ENCODE results near the gene DGKZ. TPM values are rescaled to one million over a fixed set of nuclear protein-coding genes. Genes with fewer than 3 reads are reported as not detected.

The DGKZ gene
- total and polyA plus RNA-seq, 5 donors = 75.8 to 108 (median 96.4) TPM

GRCh38 chr11:46421257-46421880 lies 74.1 kb downstream of the DGKZ start:
- Histone ChIP-seq H3K4me1 (ENCODE audit: control insufficient read depth, insufficient read depth, low read length) (no peaks in the 10 kb centered on the region), H3K4me3 (ENCODE audit: low read length) (no peak overlapping the region), H3K27me3 (ENCODE audit: control insufficient read depth, insufficient read depth) (no peaks in the 10 kb centered on the region), H3K9me3 (ENCODE audit: control insufficient read depth, low read length) (no peaks in the 10 kb centered on the region), H3K27ac (ENCODE audit: low read length) (no peak overlapping the region)
- peak; percentile 71 to 81 for ATAC-seq
- intact Hi-C loops (cut with DNase I) = no loop called here
- DNase-seq = no peak
- WGBS = 60% methylated on average over 8 of the region's 8 CpGs

- no peaks in the 10 kb centered on the region for H3K4me1 ChIP-seq (ENCODE audit: control insufficient read depth, insufficient read depth, low read length)
- intact Hi-C loops (cut with DNase I) = no loop called here
- no peak overlapping the region for H3K27ac ChIP-seq (ENCODE audit: low read length)
- ATAC-seq (no peak), DNase-seq (no peak)
- WGBS = 76% methylated on average over 7 of the region's 7 CpGs
- H3K9me3 ChIP-seq (ENCODE audit: control insufficient read depth, low read length) = no peaks in the 10 kb centered on the region
- H3K27me3 ChIP-seq (ENCODE audit: control insufficient read depth, insufficient read depth) = no peaks in the 10 kb centered on the region
- H3K4me3 ChIP-seq (ENCODE audit: low read length) = no peak overlapping the region
Observed at GRCh38 chr11:46422588-46422987, 75.3 kb downstream of the DGKZ start.

DNA sequence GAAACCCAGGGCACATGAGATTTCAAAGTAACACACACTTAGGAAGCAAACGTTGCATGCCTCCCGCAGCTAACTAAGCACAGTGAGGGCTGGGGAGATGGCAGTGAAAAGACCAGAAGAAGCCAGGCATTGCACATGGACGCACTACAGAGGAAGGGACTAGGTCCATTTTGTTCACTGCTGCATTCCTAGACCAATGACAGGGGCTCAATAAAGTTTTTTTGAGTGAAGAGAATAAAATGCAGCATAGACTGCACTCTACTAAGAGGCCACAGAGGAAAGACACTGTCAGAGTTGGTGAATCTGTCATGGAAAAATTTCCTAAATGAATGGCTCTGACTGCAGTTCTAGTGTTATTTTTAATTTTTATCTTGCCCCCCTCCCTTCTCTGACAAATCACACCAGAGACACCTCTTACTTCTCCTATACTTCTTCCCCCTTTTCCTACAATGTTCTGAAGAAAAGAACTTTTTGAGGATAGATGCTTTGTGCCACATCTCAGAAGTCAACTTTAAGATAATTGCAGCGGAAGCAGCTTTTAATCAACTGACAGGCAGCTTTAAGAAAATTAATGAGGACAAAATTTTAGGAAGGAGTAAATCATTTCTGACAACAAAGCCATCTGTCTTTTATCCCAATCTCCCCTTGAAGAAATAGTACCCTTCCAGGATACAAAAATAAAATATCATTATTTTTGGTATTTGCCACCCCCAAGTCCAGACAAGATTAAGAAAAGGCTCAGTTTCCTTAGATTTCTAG lies 79.1 kb downstream of the DGKZ start:
- no peak overlapping the region for H3K4me3 ChIP-seq (ENCODE audit: low read length)
- DNase-seq = no peak
- intact Hi-C loops (cut with DNase I) = no loop called here
- ATAC-seq = no peak
- no peaks in the 10 kb centered on the region for H3K4me1 ChIP-seq (ENCODE audit: control insufficient read depth, insufficient read depth, low read length)
- H3K27me3 ChIP-seq (ENCODE audit: control insufficient read depth, insufficient read depth) = no peaks in the 10 kb centered on the region
- WGBS = 69% methylated on average over 4 of the region's 4 CpGs
- no peaks in the 10 kb centered on the region for H3K9me3 ChIP-seq (ENCODE audit: control insufficient read depth, low read length)
- H3K27ac ChIP-seq (ENCODE audit: low read length) = no peak overlapping the region

DNA sequence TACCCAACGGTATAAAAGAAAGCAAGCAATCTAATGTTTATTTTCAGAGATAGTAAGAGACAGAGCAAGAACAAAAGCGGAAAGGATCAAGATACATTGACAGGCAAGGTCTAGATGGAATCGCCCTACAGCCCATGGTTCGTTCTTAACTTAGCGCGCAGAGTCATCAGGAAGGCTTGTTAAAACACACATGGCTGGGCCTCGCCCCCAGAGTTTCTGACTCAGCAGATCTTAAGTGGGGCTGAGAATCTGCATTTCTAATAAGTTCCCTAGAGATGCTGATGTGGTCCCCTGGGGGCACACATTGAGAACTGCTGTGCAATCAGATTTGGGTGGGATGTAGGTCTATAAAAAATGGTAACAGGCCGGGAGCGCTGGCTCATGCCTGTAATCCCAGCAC lies 80.1 kb downstream of the DGKZ start:
- 86% methylated on average over 9 of the region's 9 CpGs for WGBS
- no peak for ATAC-seq

DNA sequence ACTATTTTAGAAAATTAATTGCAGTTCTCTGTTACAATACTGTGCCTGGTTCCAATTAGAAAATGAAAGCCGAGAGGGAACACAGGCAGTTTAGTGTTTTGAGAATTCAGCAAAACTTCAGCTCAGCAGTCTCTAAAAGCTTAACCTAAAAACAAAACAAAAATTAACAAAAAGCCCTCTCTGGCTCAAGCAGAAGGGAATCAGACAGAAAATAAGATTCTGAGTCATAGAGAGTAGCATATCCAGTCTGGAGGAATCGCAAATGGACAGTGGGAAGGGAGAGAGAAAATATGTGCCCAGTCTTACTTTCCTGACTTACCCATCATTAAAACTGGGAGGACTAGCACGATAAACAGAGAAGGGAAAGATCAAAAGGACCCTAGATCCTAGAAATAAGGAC lies 82.5 kb downstream of the DGKZ start:
- intact Hi-C loops (cut with DNase I) = no loop called here

More for the DNA sequence above, 80.1 kb downstream of the DGKZ start:
- DNase-seq = no peak
- H3K9me3 ChIP-seq (ENCODE audit: control insufficient read depth, low read length) = no peaks in the 10 kb centered on the region
- intact Hi-C loops (cut with DNase I) = no loop called here
- no peaks in the 10 kb centered on the region for H3K27me3 ChIP-seq (ENCODE audit: control insufficient read depth, insufficient read depth)
- no peaks in the 10 kb centered on the region for H3K4me1 ChIP-seq (ENCODE audit: control insufficient read depth, insufficient read depth, low read length)
- no peak overlapping the region for H3K4me3 ChIP-seq (ENCODE audit: low read length)
- H3K27ac ChIP-seq (ENCODE audit: low read length) = no peak overlapping the region

More for the DNA sequence above, 82.5 kb downstream of the DGKZ start:
- 91% methylated on average over 3 of the region's 3 CpGs for WGBS
- no peak for DNase-seq
- no peak for ATAC-seq
- Histone ChIP-seq H3K9me3 (ENCODE audit: control insufficient read depth, low read length) (no peaks in the 10 kb centered on the region), H3K4me1 (ENCODE audit: control insufficient read depth, insufficient read depth, low read length) (no peaks in the 10 kb centered on the region), H3K27me3 (ENCODE audit: control insufficient read depth, insufficient read depth) (no peaks in the 10 kb centered on the region), H3K4me3 (ENCODE audit: low read length) (no peak overlapping the region), H3K27ac (ENCODE audit: low read length) (no peak overlapping the region)

Small RNAs within 50 kb of the gene (microRNA-seq; reads per million reads assigned to microRNA genes)
- gene MIR4688 = 0.42 to 0.54 reads per million in 2 donors

Other genes starting within 250 kb of the DGKZ start
- gene PHF21A, start 226.0 kb upstream of the DGKZ start, total RNA-seq = 10 to 100 TPM; 50.5 to 57.3 (median 52.2) TPM
- gene PHF21A, start 226.0 kb upstream of the DGKZ start, polyA plus RNA-seq = 23.6 TPM
- gene CREB3L1, start 69.8 kb upstream of the DGKZ start, total RNA-seq = 10 to 100 TPM in 3 of 4 donors, 1 to 10 TPM in 1; 9.7 to 18.8 (median 15.3) TPM
- gene CREB3L1, start 69.8 kb upstream of the DGKZ start, polyA plus RNA-seq = 15.2 TPM
- gene MDK, start 34.2 kb downstream of the DGKZ start, total RNA-seq = 10 to 100 TPM in 3 of 4 donors, 1 to 10 TPM in 1; 9.9 to 18.8 (median 11.9) TPM
- gene MDK, start 34.2 kb downstream of the DGKZ start, polyA plus RNA-seq = 10.1 TPM
- gene CHRM4, start 44.3 kb downstream of the DGKZ start, total RNA-seq = under 1 TPM in 2 of 4 donors, not detected in 2; 0.14 to 0.53 TPM
- 0.20 TPM for gene CHRM4, start 44.3 kb downstream of the DGKZ start, polyA plus RNA-seq
- 10 to 100 TPM; 19.4 to 23.6 (median 20.4) TPM for gene AMBRA1, start 246.6 kb downstream of the DGKZ start, total RNA-seq
- 8.1 TPM for gene AMBRA1, start 246.6 kb downstream of the DGKZ start, polyA plus RNA-seq